Activated B cell treated with CpG ODN at 0.5 μM for 24 hours (primary cell): ENCODE data around the gene SRF. TPM values are rescaled to one million over a fixed set of nuclear protein-coding genes. Genes with fewer than 3 reads are reported as not detected.

Experiments
- ATAC-seq: fragments of 200-7000 bp; cut with Tn5 transposase; one replicate; pipeline ENCODE4 v1.10.0; 2021; ENCODE audit warnings: low read depth, mild to moderate bottlenecking, moderate library complexity
- CTCF ChIA-PET: fragments of 350-600 bp; sonication (Branson Sonifier 250); formaldehyde crosslinking; loops from one replicate; lab custom pipeline; 2021; ENCODE audit warnings: antibody characterized with exemption; lab: Charles Lee
- POLR2A ChIA-PET: fragments of 350-600 bp; sonication (Branson Sonifier 250); formaldehyde crosslinking; loops from one replicate; lab custom pipeline; 2021; ENCODE audit warnings: antibody characterized with exemption; lab: Charles Lee
- DNase-seq: peaks from one replicate; pipeline ENCODE4 v3.0.0; 2022
- H3K27ac Mint-ChIP-seq: one replicate; pipeline ENCODE4 v1.8.0; 2020; ENCODE audit warnings: mixed read lengths
- H3K27me3 Mint-ChIP-seq: one replicate; pipeline ENCODE4 v1.8.0; 2021; ENCODE audit warnings: mixed read lengths
- H3K36me3 Mint-ChIP-seq: one replicate; pipeline ENCODE4 v1.8.0; 2021; ENCODE audit warnings: low read depth, mixed read lengths
- H3K4me1 Mint-ChIP-seq: one replicate; pipeline ENCODE4 v1.8.0; 2021; ENCODE audit warnings: mixed read lengths
- H3K4me3 Mint-ChIP-seq: one replicate; pipeline ENCODE4 v1.8.0; 2020; ENCODE audit warnings: mild to moderate bottlenecking, mixed read lengths
- H3K9me3 Mint-ChIP-seq: one replicate; pipeline ENCODE4 v1.8.0; 2020; ENCODE audit warnings: mixed read lengths
- intact Hi-C: fragments of 100-400 bp; cut with micrococcal nuclease; formaldehyde crosslinking; loops from one replicate; pipeline ENCODE4 v1.15.1; 2024
- total RNA-seq: library from RNA; stranded (reverse); gene quantifications from 2 replicates; pipeline ENCODE4 v1.2.3, GENCODE V29; 2022
- TF ChIP-seq, protein P1 (sequence below): fragments of 200-600 bp; IDR thresholded peaks from one replicate; pipeline ENCODE4 v1.8.0; 2022; ENCODE audit warnings: antibody characterized with exemption, mild to moderate bottlenecking

SRF gene
- total RNA-seq, 1 donor from 2014 or later: 35.9 TPM

DNA sequence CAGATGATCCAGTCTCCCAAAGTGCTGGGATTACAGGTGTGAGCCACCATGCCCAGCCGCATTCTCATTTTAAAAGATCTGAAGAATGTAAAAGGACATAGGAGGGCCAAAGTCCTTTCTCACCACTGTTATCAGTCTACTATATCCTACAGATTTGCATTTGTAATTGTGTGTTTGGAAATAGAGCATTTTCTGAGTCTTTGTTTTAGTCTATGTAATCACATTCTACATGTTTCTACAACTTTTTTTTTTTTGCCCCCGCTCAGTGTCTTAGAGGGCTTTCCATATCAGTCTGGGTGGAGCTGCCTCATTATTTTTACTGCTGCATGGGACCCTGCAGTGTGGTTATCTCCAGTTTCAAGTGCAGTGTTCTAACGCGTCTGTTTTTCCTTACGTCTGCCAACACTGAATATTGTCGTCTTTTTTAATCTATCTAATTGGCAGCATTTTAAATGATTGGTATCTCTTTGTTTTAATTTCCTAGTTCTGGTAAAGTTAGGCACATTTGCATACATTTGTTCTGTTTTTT lies 18.8 kb downstream of the SRF start:
- Mint-ChIP-seq H3K4me3 (no peak overlapping the region), H3K27me3 (no peaks in the 10 kb centered on the region), H3K27ac (no peak overlapping the region), H3K36me3 (peaks cover 70% of the 10 kb centered on the region), H3K9me3 (no peaks in the 10 kb centered on the region), H3K4me1 (peaks cover 9% of the 10 kb centered on the region)
- ATAC-seq: no peak
- no peak for DNase-seq
- CTCF ChIA-PET: interaction anchor here (0.6 kb wide), 1 partner anchor 209 kb away, joined by 6 read pairs; no protein-coding TSS in a partner anchor
- POLR2A ChIA-PET: interaction anchor here (1.1 kb wide), 1 partner anchor 15 kb away, joined by 3 read pairs; no protein-coding TSS in a partner anchor
- TF ChIP-seq, protein P1, sequence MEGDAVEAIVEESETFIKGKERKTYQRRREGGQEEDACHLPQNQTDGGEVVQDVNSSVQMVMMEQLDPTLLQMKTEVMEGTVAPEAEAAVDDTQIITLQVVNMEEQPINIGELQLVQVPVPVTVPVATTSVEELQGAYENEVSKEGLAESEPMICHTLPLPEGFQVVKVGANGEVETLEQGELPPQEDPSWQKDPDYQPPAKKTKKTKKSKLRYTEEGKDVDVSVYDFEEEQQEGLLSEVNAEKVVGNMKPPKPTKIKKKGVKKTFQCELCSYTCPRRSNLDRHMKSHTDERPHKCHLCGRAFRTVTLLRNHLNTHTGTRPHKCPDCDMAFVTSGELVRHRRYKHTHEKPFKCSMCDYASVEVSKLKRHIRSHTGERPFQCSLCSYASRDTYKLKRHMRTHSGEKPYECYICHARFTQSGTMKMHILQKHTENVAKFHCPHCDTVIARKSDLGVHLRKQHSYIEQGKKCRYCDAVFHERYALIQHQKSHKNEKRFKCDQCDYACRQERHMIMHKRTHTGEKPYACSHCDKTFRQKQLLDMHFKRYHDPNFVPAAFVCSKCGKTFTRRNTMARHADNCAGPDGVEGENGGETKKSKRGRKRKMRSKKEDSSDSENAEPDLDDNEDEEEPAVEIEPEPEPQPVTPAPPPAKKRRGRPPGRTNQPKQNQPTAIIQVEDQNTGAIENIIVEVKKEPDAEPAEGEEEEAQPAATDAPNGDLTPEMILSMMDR: no peak
- intact Hi-C loops: no loop called here

DNA sequence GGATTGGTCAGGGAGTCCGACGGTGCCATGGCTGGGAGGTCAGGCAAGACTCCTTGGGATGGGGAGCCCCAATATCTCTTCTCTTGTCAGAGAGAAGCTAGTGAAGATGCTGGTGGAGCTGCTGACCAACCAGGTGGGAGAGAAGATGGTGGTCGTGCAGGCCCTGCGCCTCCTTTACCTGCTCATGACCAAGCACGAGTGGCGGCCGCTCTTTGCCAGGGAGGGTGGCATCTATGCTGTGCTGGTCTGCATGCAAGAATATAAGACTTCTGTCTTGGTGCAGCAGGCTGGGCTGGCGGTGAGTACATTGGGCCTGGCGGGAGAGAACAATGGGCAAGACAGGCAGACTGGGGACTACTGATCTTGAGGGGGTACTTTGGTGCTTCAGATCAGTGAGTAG lies 21.8 kb downstream of the SRF start:
- no peak overlapping the region for H3K4me3 Mint-ChIP-seq
- peaks cover 70% of the 10 kb centered on the region for H3K36me3 Mint-ChIP-seq
- no peak overlapping the region for H3K27ac Mint-ChIP-seq
- ChIA-PET CTCF (no interaction called here), POLR2A (no interaction called here)
- H3K9me3 Mint-ChIP-seq: no peaks in the 10 kb centered on the region
- TF ChIP-seq, protein P1: no peak
- H3K4me1 Mint-ChIP-seq: peaks cover 3% of the 10 kb centered on the region
- H3K27me3 Mint-ChIP-seq: no peaks in the 10 kb centered on the region
- DNase-seq (no peak), ATAC-seq (no peak)
- intact Hi-C loops: loop anchor here (1.0 kb wide), 1 partner anchor 11 kb away; the partner anchor contains the start of gene CUL9

DNA sequence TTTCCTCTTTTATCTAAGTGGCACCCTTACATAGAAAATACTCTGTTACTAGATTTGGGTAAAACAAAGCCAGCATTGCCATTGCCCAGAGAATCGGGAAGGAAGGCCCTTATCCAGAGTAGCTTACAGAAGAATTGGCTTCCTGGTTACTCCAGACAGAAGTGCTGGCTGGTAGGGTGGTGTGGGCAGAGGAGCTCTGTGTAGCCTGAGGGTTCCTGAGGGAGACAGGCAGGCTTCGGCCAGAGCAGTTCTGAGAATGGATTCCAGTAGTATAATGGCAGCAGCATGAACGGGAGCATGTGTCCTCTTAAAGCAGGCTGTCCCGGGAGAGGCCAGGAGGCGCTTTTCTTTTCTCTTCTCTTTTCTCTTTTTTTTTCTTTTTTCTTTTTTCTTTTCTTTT lies 22.9 kb downstream of the SRF start:
- Mint-ChIP-seq H3K36me3 (peaks cover 66% of the 10 kb centered on the region), H3K9me3 (no peaks in the 10 kb centered on the region), H3K27me3 (no peaks in the 10 kb centered on the region), H3K4me3 (no peak overlapping the region), H3K4me1 (peaks cover 3% of the 10 kb centered on the region), H3K27ac (no peak overlapping the region)
- intact Hi-C loops: no loop called here
- DNase-seq (no peak), ATAC-seq (no peak)
- ChIA-PET POLR2A (interaction anchor here (0.6 kb wide), 1 partner anchor 303 kb away, joined by 4 read pairs; no protein-coding TSS in a partner anchor), CTCF (no interaction called here)
- TF ChIP-seq, protein P1: no peak

DNA sequence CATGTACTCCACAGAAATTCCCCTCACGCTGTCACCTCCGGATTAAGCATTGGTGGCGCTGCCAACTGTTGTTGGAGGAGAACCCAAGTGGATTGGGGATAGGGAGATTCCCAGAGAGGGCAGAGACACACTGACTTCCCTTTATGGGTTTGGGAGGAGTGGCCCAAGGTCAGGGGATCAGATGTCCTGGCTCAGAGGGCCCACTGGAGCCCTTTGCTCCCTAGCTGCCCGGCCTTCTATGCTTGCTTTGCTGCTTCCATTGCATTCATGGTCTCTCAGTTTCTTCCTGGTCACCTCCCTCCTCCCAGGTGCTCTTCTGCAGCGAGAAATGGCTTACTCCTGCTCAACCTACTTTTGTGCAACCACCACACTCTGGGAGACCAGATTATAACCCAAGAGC lies 25.3 kb downstream of the SRF start:
- intact Hi-C loops: no loop called here
- CTCF ChIA-PET: no interaction called here
- DNase-seq: no peak
- H3K27ac Mint-ChIP-seq: no peak overlapping the region
- no peaks in the 10 kb centered on the region for H3K27me3 Mint-ChIP-seq
- peaks cover 78% of the 10 kb centered on the region for H3K36me3 Mint-ChIP-seq
- no peaks in the 10 kb centered on the region for H3K9me3 Mint-ChIP-seq
- H3K4me1 Mint-ChIP-seq: no peaks in the 10 kb centered on the region
- POLR2A ChIA-PET: no interaction called here
- ATAC-seq: no peak
- no peak overlapping the region for H3K4me3 Mint-ChIP-seq
- TF ChIP-seq, protein P1: no peak

DNA sequence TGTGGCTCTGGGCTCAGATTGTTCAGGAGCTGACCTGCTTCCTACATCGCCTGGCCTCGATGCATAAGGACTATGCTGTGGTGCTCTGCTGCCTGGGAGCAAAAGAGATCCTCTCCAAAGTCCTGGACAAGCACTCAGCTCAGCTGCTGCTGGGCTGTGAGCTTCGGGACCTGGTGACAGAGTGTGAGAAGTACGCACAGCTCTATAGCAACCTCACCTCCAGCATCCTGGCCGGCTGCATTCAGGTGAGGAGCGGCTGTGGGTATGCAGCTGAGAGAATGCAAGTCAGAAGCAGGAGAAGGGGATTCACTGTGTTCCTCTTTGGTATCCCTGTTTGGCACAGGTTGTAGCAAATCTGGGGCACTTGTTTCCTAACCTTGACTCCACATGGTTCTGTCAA lies 28.8 kb downstream of the SRF start:
- H3K4me1 Mint-ChIP-seq: no peaks in the 10 kb centered on the region

More for the DNA sequence above, 28.8 kb downstream of the SRF start:
- DNase-seq (no peak), ATAC-seq (no peak)
- ChIA-PET POLR2A (no interaction called here), CTCF (no interaction called here)
- Mint-ChIP-seq H3K4me3 (no peak overlapping the region), H3K9me3 (no peaks in the 10 kb centered on the region), H3K27ac (no peak overlapping the region), H3K36me3 (peaks cover 77% of the 10 kb centered on the region), H3K27me3 (no peaks in the 10 kb centered on the region)
- intact Hi-C loops: no loop called here
- TF ChIP-seq, protein P1: no peak
